Esophagus muscularis mucosa (tissue), 3 donors: ENCODE data around the gene STOML2.

Experiments
- POLR2A ChIP-seq: fragments of 450-650 bp; IDR thresholded peaks from one replicate; pipeline ENCODE4 v1.6.1; 2017; ENCODE audit warnings: antibody characterized with exemption, moderate library complexity, mild to moderate bottlenecking, low read depth
- POLR2AphosphoS5 ChIP-seq, 2 donors: sonication (generic); formaldehyde crosslinking; IDR thresholded peaks; one replicate each; pipeline ENCODE4 v1.6.1; 2017; ENCODE audit warnings: antibody characterized with exemption in 2 of 2
- TF ChIP-seq, protein P1 (sequence below), 3 experiments: fragments of 200-600 bp in 2 of 3; fragments of 450-650 bp in 1 of 3; sonication (generic) in 2 of 3; IDR thresholded peaks; one replicate each; pipeline ENCODE4 v1.5.1; 2017 to 2019; ENCODE audit warnings: antibody characterized with exemption in 3 of 3, mild to moderate bottlenecking in 2 of 3, moderate library complexity in 1 of 3

DNA sequence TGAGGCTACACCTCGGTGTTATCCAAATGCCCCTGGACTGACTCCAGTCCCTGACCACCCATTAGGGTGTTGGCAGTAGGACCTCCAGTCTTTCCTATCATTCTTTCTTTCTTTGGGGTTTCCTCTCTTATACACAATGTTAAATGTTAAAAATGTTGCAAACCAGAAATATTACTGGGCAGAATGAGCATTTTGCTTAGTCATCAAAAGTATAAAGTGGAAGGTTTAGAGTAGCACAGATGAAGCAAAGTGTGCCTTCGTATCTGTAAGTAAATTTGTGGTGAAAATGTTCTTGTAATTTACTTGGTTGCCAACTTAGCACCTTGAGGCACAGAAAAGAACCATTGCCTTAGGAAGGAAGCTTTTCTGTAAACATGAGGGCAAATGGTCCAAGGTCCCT, 37.2 kb upstream of the STOML2 start:
- TF ChIP-seq, protein P1, sequence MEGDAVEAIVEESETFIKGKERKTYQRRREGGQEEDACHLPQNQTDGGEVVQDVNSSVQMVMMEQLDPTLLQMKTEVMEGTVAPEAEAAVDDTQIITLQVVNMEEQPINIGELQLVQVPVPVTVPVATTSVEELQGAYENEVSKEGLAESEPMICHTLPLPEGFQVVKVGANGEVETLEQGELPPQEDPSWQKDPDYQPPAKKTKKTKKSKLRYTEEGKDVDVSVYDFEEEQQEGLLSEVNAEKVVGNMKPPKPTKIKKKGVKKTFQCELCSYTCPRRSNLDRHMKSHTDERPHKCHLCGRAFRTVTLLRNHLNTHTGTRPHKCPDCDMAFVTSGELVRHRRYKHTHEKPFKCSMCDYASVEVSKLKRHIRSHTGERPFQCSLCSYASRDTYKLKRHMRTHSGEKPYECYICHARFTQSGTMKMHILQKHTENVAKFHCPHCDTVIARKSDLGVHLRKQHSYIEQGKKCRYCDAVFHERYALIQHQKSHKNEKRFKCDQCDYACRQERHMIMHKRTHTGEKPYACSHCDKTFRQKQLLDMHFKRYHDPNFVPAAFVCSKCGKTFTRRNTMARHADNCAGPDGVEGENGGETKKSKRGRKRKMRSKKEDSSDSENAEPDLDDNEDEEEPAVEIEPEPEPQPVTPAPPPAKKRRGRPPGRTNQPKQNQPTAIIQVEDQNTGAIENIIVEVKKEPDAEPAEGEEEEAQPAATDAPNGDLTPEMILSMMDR (IDR thresholded peaks at IDR 0.05): no peak
- TF ChIP-seq POLR2AphosphoS5 (IDR thresholded peaks at IDR 0.05): no peak
- no peak for TF ChIP-seq POLR2A
